ENCODE measurements around the gene CLEC18B.
"Not testable (repeated sequence)": the region's sequence is repeated elsewhere in the genome, so short reads cannot be mapped to it uniquely, and the experiment has no call there.

DNA sequence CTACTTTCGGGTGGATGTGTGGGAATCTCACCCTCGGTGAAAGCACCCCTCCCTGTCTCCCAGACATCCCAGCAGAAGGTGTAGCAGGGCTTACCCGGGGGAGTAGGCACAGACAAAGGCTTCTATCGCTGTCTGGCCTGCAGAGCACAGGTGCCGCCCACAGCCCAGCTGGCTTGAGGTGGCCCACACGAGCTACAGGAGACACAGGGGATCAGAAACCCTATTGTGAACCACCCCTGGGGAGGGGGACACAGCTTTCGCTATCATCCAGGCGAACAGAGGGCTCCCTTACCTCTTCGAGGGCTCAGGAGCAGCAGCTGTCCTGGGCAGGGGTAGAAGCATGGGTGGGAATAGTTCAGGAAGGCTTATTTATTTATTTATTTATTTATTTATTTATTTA, 7.8 kb downstream of the CLEC18B start:
- TF ChIP-seq CTCF (IDR thresholded peaks at IDR 0.05; ENCODE audit: insufficient read depth, low read length, poor library complexity, severe bottlenecking); EZH2phosphoT487 (conservative IDR thresholded peaks at IDR 0.05; ENCODE audit: low read length): not testable (repeated sequence)
